Astrocyte (in vitro differentiated cells and primary cell): ENCODE measurements around the gene COL9A2.

Experiments used
- CTCF ChIP-seq: IDR thresholded peaks from 2 replicates; pipeline ENCODE4 v1.5.1; 2011; ENCODE audit warnings: low read depth, mild to moderate bottlenecking, inconsistent platforms, low read length, moderate library complexity; ENCODE audit not compliant: insufficient read depth
- EZH2 ChIP-seq: IDR thresholded peaks from 2 replicates; pipeline ENCODE4 v1.6.1; 2012; ENCODE audit warnings: mild to moderate bottlenecking, low read length, inconsistent platforms; ENCODE audit not compliant: insufficient read depth

GRCh38 chr1:40344597-40344996 lies 27.5 kb upstream of the COL9A2 start:
- no peak for TF ChIP-seq CTCF
- no peak for TF ChIP-seq EZH2
